ENCODE measurements around the gene SPATA46.

- TF ChIP-seq ZNF664 (tag by site-specific recombination; IDR thresholded peaks at IDR 0.05), result no peak
- no peak for TF ChIP-seq ZNF704 (tag by site-specific recombination; IDR thresholded peaks at IDR 0.05)
- TF ChIP-seq ZBTB1 (tag by site-specific recombination; IDR thresholded peaks at IDR 0.05), result no peak
- no peak for TF ChIP-seq ZNF580 (tag by site-specific recombination; IDR thresholded peaks at IDR 0.05)
- no peak for TF ChIP-seq ZBTB26 (tag by site-specific recombination; optimal IDR thresholded peaks at IDR 0.05)
- TF ChIP-seq ZBTB11 (tag by site-specific recombination; conservative IDR thresholded peaks at IDR 0.05; ENCODE audit: low read depth), result no peak
- no peak for TF ChIP-seq CTCF (tag by site-specific recombination; IDR thresholded peaks at IDR 0.05)
Observed at GRCh38 chr1:162396201-162396906, 19.7 kb upstream of the SPATA46 start.

All from HEK293 (cell line).